AG04450 (cell line): ENCODE results near the gene JUNB. TPM values are rescaled to one million over a fixed set of nuclear protein-coding genes. Genes with fewer than 3 reads are reported as not detected.

Source experiments
- CTCF ChIA-PET: fragments of 300-600, 350-600 bp; formaldehyde crosslinking; extraction: SDS; loops from one replicate; lab custom pipeline; 2022; ENCODE audit warnings: antibody characterized with exemption, inconsistent platforms; lab: Charles Lee
- POLR2A ChIA-PET: fragments of 350-600 bp; formaldehyde crosslinking; extraction: SDS; loops from one replicate; lab custom pipeline; 2021; ENCODE audit warnings: antibody characterized with exemption, inconsistent platforms; lab: Yijun Ruan, JAX
- DNase-seq: peaks from one replicate; pipeline ENCODE4 v3.0.0-alpha.2; 2011; ENCODE audit warnings: low read depth, low spot score
- H3K27ac ChIP-seq: one replicate; pipeline ENCODE4 v1.5.1; 2012; ENCODE audit warnings: low read depth, low read length, control low read depth
- H3K27me3 ChIP-seq: one replicate; pipeline ENCODE4 v1.6.0; 2012; ENCODE audit warnings: low read length; ENCODE audit not compliant: control insufficient read depth, insufficient read depth
- H3K4me3 ChIP-seq: 2 replicates; pipeline ENCODE4 v1.5.1; 2011; ENCODE audit warnings: mild to moderate bottlenecking, low read depth, low read length, control low read depth
- H3K9me3 ChIP-seq: 2 replicates; pipeline ENCODE4 v1.5.1; 2012; ENCODE audit warnings: low read length; ENCODE audit not compliant: control insufficient read depth, insufficient read depth
- polyA plus RNA-seq: library from polyadenylated mRNA; depleted of rRNA; stranded (reverse); fragments of >200 nt; gene quantifications from 2 replicates; pipeline ENCODE4 v1.2.3, GENCODE V29; 2011
- TF ChIP-seq, protein P1 (sequence below): IDR thresholded peaks from 2 replicates; pipeline ENCODE4 v1.5.1; 2011; ENCODE audit warnings: low read depth, low read length, control low read depth, inconsistent platforms

The JUNB gene
- polyA plus RNA-seq, 1 experiment: 24.1 TPM

DNA sequence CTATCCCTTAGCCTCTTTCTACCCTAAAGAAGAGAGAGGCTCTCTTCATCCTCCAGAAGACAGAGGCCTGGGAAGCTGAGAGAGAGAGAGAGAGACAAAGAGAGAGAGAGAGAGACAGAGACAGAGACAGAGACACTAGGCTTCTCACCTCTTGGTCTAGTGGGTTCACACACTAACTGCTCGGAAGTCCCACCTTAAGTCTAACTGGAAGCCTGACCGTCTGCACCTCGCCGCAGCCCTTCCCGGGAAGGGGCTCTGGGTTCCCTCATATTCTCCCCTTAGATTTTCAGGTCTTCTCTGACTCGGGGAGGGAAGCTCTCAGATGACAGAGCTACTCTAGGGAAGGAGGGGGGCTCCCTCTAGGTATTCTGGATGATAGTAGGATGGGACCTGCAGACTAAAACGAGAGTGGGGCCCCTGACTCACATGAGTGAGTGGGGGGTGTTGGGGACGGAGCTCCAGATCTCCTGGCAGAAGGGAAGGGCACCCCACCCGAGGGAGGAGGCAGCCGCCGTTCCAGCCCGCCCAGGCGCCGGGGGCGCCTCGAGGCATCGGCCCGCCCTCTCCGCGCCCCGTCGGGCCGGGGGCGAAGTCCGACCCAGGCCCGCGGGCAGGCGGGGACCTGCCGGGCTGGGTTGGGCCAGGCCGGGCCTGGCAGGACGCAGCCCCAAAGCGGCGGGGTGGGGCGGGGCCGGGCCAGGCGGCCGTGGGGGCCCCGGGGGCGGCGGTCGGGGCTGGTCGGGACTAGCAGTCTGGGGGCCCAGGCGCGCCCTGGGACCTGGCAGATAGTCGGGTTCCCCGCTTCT, 2.0 kb upstream of the JUNB start:
- no peak for DNase-seq
- Histone ChIP-seq H3K27ac (peak overlapping the region; percentile 88), H3K4me3 (peak overlapping the region; percentile 46), H3K27me3 (no peaks in the 10 kb centered on the region), H3K9me3 (peaks cover 10% of the 10 kb centered on the region; the same call in 1 of the 2 replicates)
- ChIA-PET POLR2A (interaction anchor here (0.6 to 1.9 kb wide), 5 partner anchors 11 to 157 kb away, joined by 3 to 16 read pairs (median 4); partner anchors contain the start of gene FARSA), CTCF (interaction anchor here (0.6 to 2.3 kb wide), 5 partner anchors 11 to 1076 kb away, joined by 3 to 12 read pairs (median 6); no protein-coding TSS in a partner anchor)
- TF ChIP-seq, protein P1, sequence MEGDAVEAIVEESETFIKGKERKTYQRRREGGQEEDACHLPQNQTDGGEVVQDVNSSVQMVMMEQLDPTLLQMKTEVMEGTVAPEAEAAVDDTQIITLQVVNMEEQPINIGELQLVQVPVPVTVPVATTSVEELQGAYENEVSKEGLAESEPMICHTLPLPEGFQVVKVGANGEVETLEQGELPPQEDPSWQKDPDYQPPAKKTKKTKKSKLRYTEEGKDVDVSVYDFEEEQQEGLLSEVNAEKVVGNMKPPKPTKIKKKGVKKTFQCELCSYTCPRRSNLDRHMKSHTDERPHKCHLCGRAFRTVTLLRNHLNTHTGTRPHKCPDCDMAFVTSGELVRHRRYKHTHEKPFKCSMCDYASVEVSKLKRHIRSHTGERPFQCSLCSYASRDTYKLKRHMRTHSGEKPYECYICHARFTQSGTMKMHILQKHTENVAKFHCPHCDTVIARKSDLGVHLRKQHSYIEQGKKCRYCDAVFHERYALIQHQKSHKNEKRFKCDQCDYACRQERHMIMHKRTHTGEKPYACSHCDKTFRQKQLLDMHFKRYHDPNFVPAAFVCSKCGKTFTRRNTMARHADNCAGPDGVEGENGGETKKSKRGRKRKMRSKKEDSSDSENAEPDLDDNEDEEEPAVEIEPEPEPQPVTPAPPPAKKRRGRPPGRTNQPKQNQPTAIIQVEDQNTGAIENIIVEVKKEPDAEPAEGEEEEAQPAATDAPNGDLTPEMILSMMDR: no peak

GRCh38 chr19:12789904-12790619, 1.2 kb upstream of the JUNB start:
- TF ChIP-seq, protein P1: no peak
- H3K4me3 ChIP-seq: peak overlapping the region; percentile 57
- ChIA-PET POLR2A (interaction anchor here (0.6 to 4.5 kb wide), 7 partner anchors 7 to 156 kb away, joined by 4 to 157 read pairs (median 11); partner anchors contain the start of genes PRDX2 and THSD8), CTCF (interaction anchor here (1.6 to 3.6 kb wide), 4 partner anchors 12 to 29 kb away, joined by 5 to 28 read pairs (median 11); no protein-coding TSS in a partner anchor)
- H3K27ac ChIP-seq: peak overlapping the region; percentile 91
- H3K27me3 ChIP-seq: no peaks in the 10 kb centered on the region
- peak; percentile 92 for DNase-seq
- peaks cover 10% of the 10 kb centered on the region; the same call in 1 of the 2 replicates for H3K9me3 ChIP-seq

- Histone ChIP-seq H3K9me3 (peaks cover 10% of the 10 kb centered on the region; the same call in 1 of the 2 replicates), H3K4me3 (peak overlapping the region; percentile 57), H3K27ac (peak overlapping the region; percentile 91), H3K27me3 (no peaks in the 10 kb centered on the region)
- CTCF ChIA-PET: interaction anchor here (1.1 to 3.6 kb wide), 4 partner anchors 13 to 30 kb away, joined by 6 to 28 read pairs (median 14); no protein-coding TSS in a partner anchor
- POLR2A ChIA-PET: interaction anchor here (0.5 to 4.5 kb wide), 21 partner anchors 8 to 653 kb away, joined by 3 to 157 read pairs (median 8); partner anchors contain the start of genes DHPS, GCDH, GET3 and PRDX2
- DNase-seq: no peak
- TF ChIP-seq, protein P1: no peak
Measured at GRCh38 chr19:12790628-12791344, 500 bp upstream of the JUNB start.

- H3K27ac ChIP-seq: peak overlapping the region; percentile 90
- DNase-seq: no peak
- TF ChIP-seq, protein P1: no peak
- peaks cover 10% of the 10 kb centered on the region; the same call in 1 of the 2 replicates for H3K9me3 ChIP-seq
- ChIA-PET CTCF (interaction anchor here (0.6 to 12.2 kb wide), 7 partner anchors 15 to 34 kb away, joined by 3 to 410 read pairs (median 7); no protein-coding TSS in a partner anchor), POLR2A (interaction anchor here (0.6 to 4.5 kb wide), 27 partner anchors 8 to 263 kb away, joined by 3 to 157 read pairs (median 6); partner anchors contain the start of genes DNASE2, GCDH, GET3 and HOOK2)
- no peaks in the 10 kb centered on the region for H3K27me3 ChIP-seq
- H3K4me3 ChIP-seq: peak overlapping the region; percentile 99
Measured at GRCh38 chr19:12792051-12792852, 966 bp downstream of the JUNB start.
